GM23248 (cell line): ENCODE results near the gene DOK1. TPM values are rescaled to one million over a fixed set of nuclear protein-coding genes. Genes with fewer than 3 reads are reported as not detected.

Source experiments
- DNase-seq: peaks from one replicate; pipeline ENCODE4 v3.0.0-alpha.2; 2015
- H2AFZ ChIP-seq: fragments of 200-600 bp; sonication (generic); 2 replicates; pipeline ENCODE4 v1.6.1; 2016; ENCODE audit warnings: antibody characterized with exemption
- H3F3A ChIP-seq: fragments of 200-600 bp; sonication (generic); 2 replicates; pipeline ENCODE4 v1.6.1; 2016; ENCODE audit warnings: mild to moderate bottlenecking, antibody characterized with exemption, mixed run types; ENCODE audit not compliant: insufficient read depth
- H3K27ac ChIP-seq: fragments of 200-600 bp; sonication (generic); 2 replicates; pipeline ENCODE4 v1.5.1; 2016; ENCODE audit warnings: mild to moderate bottlenecking
- H3K27me3 ChIP-seq: fragments of 200-600 bp; sonication (generic); replicated peaks from 2 replicates; pipeline ENCODE4 v1.6.1; 2016; ENCODE audit warnings: mild to moderate bottlenecking; ENCODE audit not compliant: insufficient read depth
- H3K36me3 ChIP-seq: fragments of 200-600 bp; sonication (generic); 2 replicates; pipeline ENCODE4 v1.6.1; 2016; ENCODE audit warnings: low read depth, mild to moderate bottlenecking
- H3K4me1 ChIP-seq: fragments of 200-600 bp; sonication (generic); 2 replicates; pipeline ENCODE4 v1.6.1; 2016; ENCODE audit warnings: mild to moderate bottlenecking; ENCODE audit not compliant: insufficient read depth
- H3K4me2 ChIP-seq: fragments of 200-600 bp; sonication (generic); one replicate; pipeline ENCODE4 v1.6.1; 2016; ENCODE audit warnings: mild to moderate bottlenecking; ENCODE audit not compliant: unreplicated experiment
- H3K4me3 ChIP-seq: fragments of 200-600 bp; sonication (generic); 2 replicates; pipeline ENCODE4 v1.5.1; 2016; ENCODE audit warnings: mild to moderate bottlenecking
- H3K79me2 ChIP-seq: fragments of 200-600 bp; sonication (generic); 2 replicates; pipeline ENCODE4 v1.6.1; 2016; ENCODE audit warnings: mild to moderate bottlenecking; ENCODE audit not compliant: insufficient read depth
- H3K9ac ChIP-seq: fragments of 200-600 bp; sonication (generic); 2 replicates; pipeline ENCODE4 v1.6.1; 2016; ENCODE audit warnings: mild to moderate bottlenecking
- H3K9me2 ChIP-seq: fragments of 200-600 bp; sonication (generic); 2 replicates; pipeline ENCODE4 v1.6.1; 2016; ENCODE audit warnings: mixed run types, mild to moderate bottlenecking, moderate library complexity; ENCODE audit not compliant: insufficient read depth
- H3K9me3 ChIP-seq: fragments of 200-600 bp; sonication (generic); one replicate; pipeline ENCODE4 v1.6.1; 2017; ENCODE audit warnings: low read depth
- H4K20me1 ChIP-seq: fragments of 200-600 bp; sonication (generic); 2 replicates; pipeline ENCODE4 v1.6.0; 2016; ENCODE audit not compliant: insufficient read depth
- EZH2 ChIP-seq: fragments of 200-600 bp; sonication (generic); IDR thresholded peaks from 2 replicates; pipeline ENCODE4 v1.6.1; 2018; ENCODE audit warnings: antibody characterized with exemption, mild to moderate bottlenecking; ENCODE audit not compliant: insufficient read depth, poor library complexity, severe bottlenecking
- EZH2phosphoT487 ChIP-seq: fragments of 200-600 bp; sonication (generic); IDR thresholded peaks from 2 replicates; pipeline ENCODE4 v1.6.1; 2018; ENCODE audit warnings: antibody characterized with exemption, moderate library complexity, mild to moderate bottlenecking, low read depth; ENCODE audit not compliant: insufficient read depth
- WGBS, 2 experiments: methylation state at CpG; one replicate each; pipeline ENCODE4 v1.1.6; 2015 to 2017; ENCODE audit warnings: low lambda C conversion rate in 2 of 2, low coverage in 1 of 2; ENCODE audit errors: missing lambda C conversion rate in 2 of 2; 5-methylcytosine and 5-hydroxymethylcytosine counted together
- in situ Hi-C: fragments of 300-500 bp; cut with MboI; formaldehyde crosslinking; loops from 2 replicates; pipeline ENCODE4 v1.15.0; 2020
- polyA plus RNA-seq: library from polyadenylated mRNA; unstranded; fragments of >200 nt; fragmentation: Nextera tagmentation; extraction: Ambion mirVana; gene quantifications from 2 replicates; pipeline ENCODE4 v1.2.1, GENCODE V29; 2016
- total RNA-seq: library from RNA; depleted of rRNA; stranded (reverse); fragments of >200 nt; shearing (Covaris generic); gene quantifications from 2 replicates; pipeline ENCODE4 v1.2.3, GENCODE V29; 2014

The DOK1 gene
- total and polyA plus RNA-seq, 2 experiments from 2014 or later = 32.2 to 32.6 TPM

- H3K36me3 ChIP-seq = 0 out of 2 replicates have a peak, but pooled peaks cover 11% of the 10 kb centered on the region
Measured at GRCh38 chr2:74528600-74529356, 25.7 kb upstream of the DOK1 start.

DNA sequence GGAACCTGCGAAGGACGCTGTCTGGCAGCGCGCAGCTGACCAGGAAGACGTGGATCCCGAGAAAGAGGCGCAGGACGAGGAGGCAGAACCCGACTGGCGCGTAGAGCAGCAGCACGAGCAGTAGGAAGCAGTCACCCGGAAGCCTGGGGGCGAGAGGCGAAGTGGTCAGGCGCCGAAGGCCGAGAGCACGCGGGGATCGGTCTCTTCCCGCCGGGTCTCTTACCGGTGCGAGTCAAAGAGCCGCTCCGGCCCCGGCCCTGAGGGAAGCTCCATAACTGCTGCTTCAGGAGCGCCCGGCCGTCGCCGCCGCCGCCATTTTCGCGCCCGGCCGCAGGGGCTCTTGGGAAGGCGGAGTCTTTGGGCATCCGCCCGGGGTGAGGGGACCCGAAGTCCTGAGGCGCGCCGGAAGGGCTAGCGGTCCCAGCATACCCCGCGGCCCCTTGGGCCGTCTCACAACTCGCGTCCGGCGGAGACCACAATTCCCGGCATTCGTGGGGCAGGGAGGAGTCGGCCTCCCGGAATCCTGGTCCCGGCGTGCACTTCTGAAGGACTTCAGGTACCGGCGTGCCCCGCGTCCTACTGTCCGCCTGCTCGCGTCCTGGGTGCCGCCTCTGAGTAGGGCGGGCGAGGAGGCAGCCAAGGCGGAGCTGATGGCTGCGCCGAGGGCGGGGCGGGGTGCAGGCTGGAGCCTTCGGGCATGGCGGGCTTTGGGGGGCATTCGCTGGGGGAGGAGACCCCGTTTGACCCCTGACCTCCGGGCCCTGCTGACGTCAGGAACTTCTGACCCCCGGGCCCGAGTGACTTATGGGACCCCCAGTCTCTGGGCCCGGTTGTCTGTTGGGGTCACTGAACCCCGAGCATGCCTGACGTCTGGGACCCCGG, 24.9 kb upstream of the DOK1 start, which contains the start of the genes AUP1 and HTRA2:
Gene AUP1, minus strand, starts transcription at position 350 of the 882 bp plus-strand sequence. Its CDS starts 77 bp downstream, at position 273.
Gene HTRA2, plus strand, starts transcription at position 577 of the 882 bp plus-strand sequence. Its CDS starts 74 bp downstream, at position 651.
- H3K4me2 ChIP-seq = peak within 1 kb of the TSS; percentile 94
- no peaks in the 10 kb centered on the region for H3K9me2 ChIP-seq
- WGBS, 2 experiments = 0 to 1% methylated on average over 76 to 81 of the region's 87 CpGs
- H4K20me1 ChIP-seq = no peaks in the 10 kb centered on the region
- no peaks in the 10 kb centered on the region for H3K9me3 ChIP-seq
- peaks cover 51% of the 10 kb centered on the region for H3K79me2 ChIP-seq
- H2AFZ ChIP-seq = peak within 1 kb of the TSS; percentile 81
- 0 out of 2 replicates have a peak, but pooled peaks cover 11% of the 10 kb centered on the region for H3K36me3 ChIP-seq
- no peaks in the 10 kb centered on the region for H3K27me3 ChIP-seq
- in situ Hi-C loops = no loop called here
- no peak for TF ChIP-seq EZH2phosphoT487
- TF ChIP-seq EZH2 = no peak
- H3K9ac ChIP-seq = peak within 1 kb of the TSS; percentile 89
- peaks cover 18% of the 10 kb centered on the region; the same call in 1 of the 2 replicates for H3F3A ChIP-seq
- peak within 1 kb of the TSS; percentile 64 for H3K27ac ChIP-seq
- peaks cover 22% of the 10 kb centered on the region for H3K4me1 ChIP-seq
- H3K4me3 ChIP-seq = peak within 1 kb of the TSS; percentile 80
- DNase-seq = peak; percentile 100

More at GRCh38 chr2:74528600-74529356, 25.7 kb upstream of the DOK1 start:
- in situ Hi-C loops = no loop called here
- WGBS, 2 experiments = 11 to 13% methylated on average over 29 of the region's 29 CpGs
- no peaks in the 10 kb centered on the region for H3K9me3 ChIP-seq
- no peak for DNase-seq
- H3K9me2 ChIP-seq = no peaks in the 10 kb centered on the region
- H2AFZ ChIP-seq = peak overlapping the region; percentile 72
- peak overlapping the region; percentile 89 for H3K9ac ChIP-seq
- H3K79me2 ChIP-seq = peaks cover 51% of the 10 kb centered on the region
- H3K4me1 ChIP-seq = peaks cover 22% of the 10 kb centered on the region
- H4K20me1 ChIP-seq = no peaks in the 10 kb centered on the region
- H3F3A ChIP-seq = peaks cover 17% of the 10 kb centered on the region; the same call in 1 of the 2 replicates
- H3K27me3 ChIP-seq = no peaks in the 10 kb centered on the region
- TF ChIP-seq EZH2phosphoT487 = no peak
- no peak for TF ChIP-seq EZH2
- peak overlapping the region; percentile 83 for H3K4me2 ChIP-seq
- H3K27ac ChIP-seq = peak overlapping the region; percentile 64
- H3K4me3 ChIP-seq = peak overlapping the region; percentile 80

DNA sequence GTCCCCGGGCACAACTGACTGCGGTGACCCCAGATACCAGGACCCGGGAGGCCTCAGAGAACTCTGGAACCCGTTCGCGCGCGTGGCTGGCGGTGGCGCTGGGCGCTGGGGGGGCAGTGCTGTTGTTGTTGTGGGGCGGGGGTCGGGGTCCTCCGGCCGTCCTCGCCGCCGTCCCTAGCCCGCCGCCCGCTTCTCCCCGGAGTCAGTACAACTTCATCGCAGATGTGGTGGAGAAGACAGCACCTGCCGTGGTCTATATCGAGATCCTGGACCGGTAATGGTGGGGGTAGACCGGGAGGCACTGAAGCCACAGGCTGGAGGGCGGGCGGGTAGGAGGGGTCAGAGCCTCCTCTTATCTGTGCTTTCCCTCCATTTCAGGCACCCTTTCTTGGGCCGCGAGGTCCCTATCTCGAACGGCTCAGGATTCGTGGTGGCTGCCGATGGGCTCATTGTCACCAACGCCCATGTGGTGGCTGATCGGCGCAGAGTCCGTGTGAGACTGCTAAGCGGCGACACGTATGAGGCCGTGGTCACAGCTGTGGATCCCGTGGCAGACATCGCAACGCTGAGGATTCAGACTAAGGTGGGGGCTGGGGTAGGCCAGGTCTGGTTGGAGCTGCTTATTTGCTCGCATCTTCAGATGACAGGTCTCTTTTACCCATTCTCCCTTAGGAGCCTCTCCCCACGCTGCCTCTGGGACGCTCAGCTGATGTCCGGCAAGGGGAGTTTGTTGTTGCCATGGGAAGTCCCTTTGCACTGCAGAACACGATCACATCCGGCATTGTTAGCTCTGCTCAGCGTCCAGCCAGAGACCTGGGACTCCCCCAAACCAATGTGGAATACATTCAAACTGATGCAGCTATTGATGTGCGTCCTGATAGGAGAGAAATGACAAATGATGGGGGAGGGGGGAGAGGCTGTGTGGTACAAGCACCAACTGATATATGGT, 24.0 kb upstream of the DOK1 start:
- TF ChIP-seq EZH2phosphoT487 (no peak), EZH2 (no peak)
- Histone ChIP-seq H3K79me2 (peaks cover 51% of the 10 kb centered on the region), H2AFZ (peak overlapping the region; percentile 81), H3K4me1 (peaks cover 22% of the 10 kb centered on the region), H3K9me2 (no peaks in the 10 kb centered on the region), H3K4me2 (peak overlapping the region; percentile 94), H3K36me3 (0 out of 2 replicates have a peak, but pooled peaks cover 11% of the 10 kb centered on the region), H3K4me3 (peak overlapping the region; percentile 80), H3F3A (peaks cover 20% of the 10 kb centered on the region; the same call in 1 of the 2 replicates), H3K27ac (peak overlapping the region; percentile 54), H3K27me3 (no peaks in the 10 kb centered on the region), H3K9ac (peak overlapping the region; percentile 89), H4K20me1 (no peaks in the 10 kb centered on the region), H3K9me3 (no peaks in the 10 kb centered on the region)
- in situ Hi-C loops = no loop called here
- DNase-seq = peak; percentile 60
- 0 to 3% methylated on average over 32 to 54 of the region's 54 CpGs for WGBS, 2 experiments
